RCC 7860 (cell line): ENCODE data around the gene ELP5.

Source experiments
- DNase-seq: peaks from one replicate; pipeline ENCODE4 v3.0.0-alpha.2; 2015; ENCODE audit warnings: low spot score
- FAIRE-seq: peaks from 2 replicates; lab custom pipeline; 2012; peaks lifted over from hg19 to GRCh38; lab: Jason Lieb, UNC

Gene ELP5

DNA sequence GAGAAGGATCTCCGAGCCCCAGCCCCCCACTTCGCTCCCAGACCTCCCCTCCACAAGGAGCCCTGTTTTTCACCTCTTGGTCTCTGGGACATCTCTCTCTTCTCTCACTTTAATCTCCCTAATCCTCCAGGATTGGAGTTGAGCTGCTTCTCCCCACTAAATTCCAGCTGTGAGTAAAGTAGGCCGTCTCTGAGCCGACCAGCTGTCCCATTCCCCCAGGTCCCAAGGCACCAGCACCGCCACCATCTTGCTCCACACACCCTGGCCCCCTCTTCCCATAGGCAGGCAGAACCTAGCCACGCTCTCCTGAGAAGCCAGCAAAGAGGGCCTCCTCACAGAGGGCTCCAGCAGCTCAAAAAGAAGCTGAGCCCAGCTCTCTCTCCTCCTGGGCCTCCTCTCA is 33.3 kb upstream of the ELP5 start:
- DNase-seq (no peak), FAIRE-seq (no peak)

DNA sequence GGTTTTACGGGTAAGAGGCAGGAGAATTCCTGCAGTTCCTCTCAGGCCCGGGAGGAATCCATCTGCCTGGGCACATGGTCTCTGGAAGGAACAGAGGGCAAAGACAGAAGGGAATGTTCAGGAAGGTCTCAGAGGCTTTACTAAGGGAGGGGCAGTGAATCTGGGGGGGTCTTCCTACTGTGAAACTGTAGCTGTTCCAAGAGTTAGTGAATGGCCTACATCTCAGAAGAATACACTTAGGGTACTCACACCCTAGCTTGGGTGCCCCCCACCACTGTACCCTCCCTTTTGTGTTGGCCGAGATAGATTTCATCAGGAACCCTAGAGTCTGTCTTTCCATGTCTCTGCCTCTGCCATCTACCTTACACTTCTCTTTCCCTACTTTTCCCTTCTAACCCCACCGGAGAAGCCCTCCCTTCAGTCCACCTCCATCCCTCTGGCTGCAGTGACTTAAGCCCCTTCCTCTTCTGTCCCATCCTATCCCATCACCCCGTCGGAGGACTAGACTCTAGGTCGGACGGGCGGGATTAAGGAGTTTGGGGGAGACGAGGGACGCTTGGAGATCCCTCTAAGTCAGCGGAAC is 32.7 kb upstream of the ELP5 start:
- DNase-seq (no peak), FAIRE-seq (no peak)

- peak; percentile 68 for DNase-seq
- FAIRE-seq, result no peak
Observed at GRCh38 chr17:7219812-7220592, 32.0 kb upstream of the ELP5 start, which contains the start of the genes ACADVL and DLG4. Gene ACADVL, plus strand, starts transcription at chr17:7219938. Its CDS starts 47 bp downstream, at chr17:7219985. Gene DLG4, minus strand, starts transcription at chr17:7219836.

- FAIRE-seq (no peak), DNase-seq (peak; percentile 36)
Observed at GRCh38 chr17:7220593-7221277, 31.3 kb upstream of the ELP5 start.

DNA sequence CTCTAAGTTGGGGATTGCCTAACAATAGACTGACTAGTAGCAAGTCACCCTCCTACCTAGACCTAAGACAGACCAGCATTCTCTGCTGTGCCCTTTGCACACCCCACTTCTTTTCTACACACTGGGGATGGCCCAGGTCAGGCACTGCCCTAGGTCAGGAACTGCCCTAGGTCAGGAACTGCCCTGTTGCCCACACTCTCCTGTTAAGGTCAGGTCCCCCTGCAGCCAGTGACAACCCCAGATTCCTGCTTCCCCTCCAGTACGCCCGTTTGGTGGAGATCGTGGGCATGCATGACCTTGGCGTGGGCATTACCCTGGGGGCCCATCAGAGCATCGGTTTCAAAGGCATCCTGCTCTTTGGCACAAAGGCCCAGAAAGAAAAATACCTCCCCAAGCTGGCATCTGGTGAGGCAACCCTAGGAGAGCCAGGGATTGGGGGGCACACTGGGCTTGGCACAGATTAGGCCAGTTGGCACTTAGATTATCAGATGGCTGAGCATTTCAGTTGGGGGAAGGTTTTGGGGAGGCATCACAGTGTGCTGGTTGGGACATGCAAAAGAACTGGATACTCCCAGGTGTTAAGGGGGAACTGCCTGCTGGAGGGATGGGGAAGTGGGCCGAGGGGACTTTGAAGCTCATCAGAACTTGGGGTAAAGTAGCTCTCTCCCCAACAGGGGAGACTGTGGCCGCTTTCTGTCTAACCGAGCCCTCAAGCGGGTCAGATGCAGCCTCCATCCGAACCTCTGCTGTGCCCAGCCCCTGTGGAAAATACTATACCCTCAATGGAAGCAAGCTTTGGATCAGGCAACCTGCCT is 30.5 kb upstream of the ELP5 start:
- FAIRE-seq, result no peak

GRCh38 chr17:7222093-7222971 is 29.7 kb upstream of the ELP5 start:
- FAIRE-seq (no peak), DNase-seq (no peak)

More for the DNA sequence above, 30.5 kb upstream of the ELP5 start:
- DNase-seq, result no peak

DNA sequence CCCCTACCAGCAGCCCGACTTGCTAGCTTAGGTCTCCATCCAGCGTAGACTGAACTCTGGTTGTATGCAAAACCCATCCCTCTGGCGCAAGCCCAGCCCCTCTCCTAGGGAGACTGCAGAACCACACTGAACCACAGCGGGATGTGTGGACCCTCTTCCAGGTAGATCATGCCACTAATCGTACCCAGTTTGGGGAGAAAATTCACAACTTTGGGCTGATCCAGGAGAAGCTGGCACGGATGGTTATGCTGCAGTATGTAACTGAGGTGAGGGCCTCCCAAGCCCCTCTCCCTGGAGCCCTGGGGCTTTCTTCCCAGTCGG is 29.1 kb upstream of the ELP5 start:
- FAIRE-seq, result no peak
- DNase-seq, result no peak

DNA sequence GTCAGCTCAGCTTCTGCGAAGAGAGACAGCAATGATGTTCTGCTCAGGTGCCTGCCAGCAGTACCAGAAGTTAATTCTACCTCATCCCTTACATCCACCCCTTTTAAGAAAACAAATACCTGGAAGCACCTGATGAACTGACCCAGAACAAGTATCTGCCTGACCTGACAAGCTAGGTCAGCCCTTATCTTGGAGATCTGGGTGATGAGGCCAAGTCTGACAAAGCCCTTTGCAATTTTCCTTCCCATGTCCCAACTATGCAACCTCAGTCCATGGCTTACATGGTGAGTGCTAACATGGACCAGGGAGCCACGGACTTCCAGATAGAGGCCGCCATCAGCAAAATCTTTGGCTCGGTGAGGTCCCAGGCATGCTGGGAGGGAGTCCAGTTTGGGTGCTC is 28.6 kb upstream of the ELP5 start:
- FAIRE-seq (no peak), DNase-seq (no peak)

GRCh38 chr17:7224110-7224509 is 27.9 kb upstream of the ELP5 start:
- no peak for FAIRE-seq

GRCh38 chr17:7224661-7225111 is 27.3 kb upstream of the ELP5 start:
- no peak for FAIRE-seq

More at GRCh38 chr17:7224110-7224509, 27.9 kb upstream of the ELP5 start:
- DNase-seq, result no peak

GRCh38 chr17:7225711-7226331 is 26.2 kb upstream of the ELP5 start:
- DNase-seq, result no peak

More at GRCh38 chr17:7224661-7225111, 27.3 kb upstream of the ELP5 start:
- no peak for DNase-seq

DNA sequence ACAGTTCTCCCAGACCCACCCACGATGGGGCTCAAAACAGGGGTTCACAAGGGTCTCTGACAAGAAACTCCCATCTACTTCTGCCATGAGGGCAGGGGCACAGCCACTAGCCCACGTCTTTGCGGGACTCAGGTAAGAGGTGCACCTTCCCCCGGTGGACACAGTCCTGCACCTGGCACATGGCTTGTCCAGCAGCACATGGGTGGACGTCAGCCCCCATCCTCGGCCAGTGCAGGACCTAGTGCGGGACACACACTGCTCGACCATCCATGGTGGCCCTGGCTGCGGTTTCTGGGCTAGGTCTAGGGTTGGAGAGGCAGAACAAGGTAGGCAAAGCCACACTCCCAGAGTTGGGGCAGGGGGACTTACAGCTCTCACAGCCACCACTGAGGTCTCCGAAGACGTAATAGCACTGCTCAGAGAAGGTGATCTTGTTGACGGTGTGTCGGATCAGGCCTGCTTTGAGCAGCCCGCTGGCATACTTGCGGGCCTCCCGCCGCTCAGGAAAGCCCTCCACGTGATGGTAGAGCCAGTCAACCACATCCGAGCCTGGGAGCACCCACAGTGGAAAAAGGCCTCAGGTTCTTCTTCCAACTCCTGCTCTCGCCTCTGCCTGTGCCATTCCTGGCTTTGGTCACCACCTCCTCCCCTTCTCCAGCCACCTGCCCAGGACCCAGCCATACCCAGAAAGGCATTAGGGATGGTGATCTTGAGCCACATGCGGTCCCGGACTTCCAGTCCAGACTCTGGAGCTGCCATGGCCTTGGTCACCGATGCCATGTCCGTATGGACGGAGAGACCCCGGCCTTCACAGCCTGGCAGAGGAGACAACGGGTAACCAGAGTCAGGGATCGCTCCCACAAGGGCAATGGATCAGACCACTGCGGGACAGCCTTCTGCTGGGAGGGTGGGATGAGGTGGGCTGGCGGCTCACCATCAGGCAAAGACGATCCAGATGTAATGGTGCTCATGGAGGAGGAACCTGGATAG is 25.0 kb upstream of the ELP5 start:
- no peak for FAIRE-seq
- DNase-seq, result no peak

More at GRCh38 chr17:7225711-7226331, 26.2 kb upstream of the ELP5 start:
- no peak for FAIRE-seq

GRCh38 chr17:7228920-7229319 is 23.1 kb upstream of the ELP5 start:
- FAIRE-seq (no peak), DNase-seq (no peak)

GRCh38 chr17:7229504-7229903 is 22.5 kb upstream of the ELP5 start:
- DNase-seq (no peak), FAIRE-seq (no peak)

- FAIRE-seq (no peak), DNase-seq (no peak)
Observed at GRCh38 chr17:7232114-7232513, 19.9 kb upstream of the ELP5 start.

- DNase-seq (no peak), FAIRE-seq (no peak)
Observed at GRCh38 chr17:7233701-7234082, 18.3 kb upstream of the ELP5 start.

- DNase-seq (peak; percentile 83), FAIRE-seq (no peak)
Observed at GRCh38 chr17:7234083-7234951, 17.7 kb upstream of the ELP5 start, which contains the start of gene DVL2. Gene DVL2, minus strand, starts transcription at chr17:7234517. Its CDS starts 255 bp downstream, at chr17:7234262.
